GM21723 (cell line): ENCODE measurements around the gene MYO15B.

ENCODE experiments used
- ATAC-seq: cut with Tn5 transposase; IDR thresholded peaks from one replicate; pipeline ENCODE4 v1.9.1; 2021; ENCODE audit warnings: mild to moderate bottlenecking, moderate library complexity; ENCODE audit not compliant: unreplicated experiment

MYO15B gene

DNA sequence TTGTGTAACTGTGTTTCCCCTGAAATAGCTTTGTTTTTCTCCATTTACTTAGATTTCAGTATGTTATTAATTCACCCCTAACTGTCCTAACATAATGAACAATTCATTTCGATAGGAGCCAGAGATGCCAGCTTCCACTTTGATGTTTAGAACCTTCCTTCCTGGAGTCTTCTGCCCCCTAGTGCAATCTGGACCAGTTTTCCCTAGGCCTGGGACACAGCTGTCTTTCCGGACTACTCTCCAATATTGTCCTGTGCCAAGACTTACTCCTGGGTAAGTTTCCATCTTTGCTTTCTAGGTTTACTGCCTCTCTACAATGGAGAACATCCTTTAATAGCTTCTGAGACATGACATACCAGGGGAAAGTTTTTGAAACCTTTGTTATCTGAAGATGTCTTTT, 66.6 kb downstream of the MYO15B start:
- no peak for ATAC-seq

DNA sequence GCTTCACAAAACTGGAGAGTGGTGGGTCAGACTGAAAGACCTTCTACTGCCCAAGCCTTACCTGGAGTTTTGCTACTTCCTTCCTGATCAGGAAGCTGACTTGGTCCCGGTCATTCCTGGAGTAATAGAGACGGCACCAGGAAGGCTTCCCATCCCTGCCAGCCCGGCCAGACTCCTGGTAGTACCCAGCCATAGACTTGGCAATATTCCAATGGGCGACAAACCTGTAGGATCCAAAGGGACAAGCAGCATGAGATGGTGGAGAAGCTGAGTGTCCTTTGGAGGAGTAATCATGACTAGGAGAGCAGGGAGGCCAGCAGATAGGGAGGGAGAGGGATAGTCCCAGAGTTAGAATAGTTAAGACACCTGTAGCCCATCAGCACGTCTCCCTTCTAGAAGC, 70.6 kb downstream of the MYO15B start:
- no peak for ATAC-seq

DNA sequence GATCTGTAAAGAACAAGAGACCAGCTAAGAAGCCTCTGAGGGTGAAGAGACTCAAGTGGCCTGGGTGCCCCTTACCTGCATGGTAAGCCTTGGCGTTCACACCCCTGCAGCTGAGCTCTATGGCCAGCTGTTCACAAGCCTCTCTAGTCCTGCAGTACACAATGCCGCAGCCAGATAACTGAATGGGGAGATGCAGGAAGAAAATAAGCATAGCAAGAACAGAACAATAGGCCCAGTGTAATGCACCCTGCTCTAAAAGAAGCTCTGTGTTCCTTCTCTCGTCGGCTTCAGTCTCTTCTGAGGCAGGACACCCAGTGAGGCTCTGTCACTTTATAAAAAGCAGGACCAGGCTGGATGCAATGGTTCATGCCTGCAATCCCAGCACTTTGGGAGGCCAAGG, 73.9 kb downstream of the MYO15B start:
- ATAC-seq: no peak

DNA sequence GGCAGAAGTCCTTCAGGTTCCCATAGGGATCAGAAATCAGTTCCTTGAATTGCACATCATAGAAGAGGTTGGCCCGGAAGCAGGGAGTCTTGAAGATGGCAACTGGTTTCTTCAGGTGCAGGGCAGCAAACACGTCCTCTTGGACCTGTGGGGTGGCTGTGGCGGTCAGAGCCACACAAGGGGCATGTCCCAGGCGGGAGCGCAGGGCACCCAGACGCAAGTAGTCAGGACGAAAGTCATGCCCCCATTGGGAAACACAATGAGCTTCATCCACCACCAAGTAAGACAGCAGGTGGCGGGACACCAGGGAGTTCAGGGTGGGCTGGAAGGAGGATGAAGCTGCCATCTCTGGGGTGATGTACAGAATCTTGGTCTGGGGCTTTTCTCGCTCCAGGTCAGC, 74.9 kb downstream of the MYO15B start:
- no peak for ATAC-seq

DNA sequence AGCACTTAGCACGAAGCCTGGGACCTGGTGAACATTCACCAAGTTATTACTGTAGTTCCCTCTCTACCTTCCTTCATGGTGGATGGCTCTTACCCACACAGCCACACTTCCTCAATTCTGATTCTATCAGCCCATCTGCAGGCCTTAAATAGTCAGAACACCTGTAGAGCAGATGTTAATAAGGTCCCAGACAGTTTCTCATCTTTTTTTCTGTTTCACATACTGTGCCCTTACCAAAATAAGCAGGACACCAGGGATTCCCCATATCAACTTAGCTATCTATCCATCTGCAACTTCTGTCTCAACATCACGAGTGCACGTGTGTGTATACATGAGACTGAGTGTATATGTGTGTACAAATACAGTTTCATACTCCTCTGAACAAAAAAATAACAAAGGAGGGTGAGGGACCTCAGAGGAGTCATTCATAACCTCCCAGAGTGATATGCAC, 76.5 kb downstream of the MYO15B start:
- ATAC-seq: peak; percentile 71

DNA sequence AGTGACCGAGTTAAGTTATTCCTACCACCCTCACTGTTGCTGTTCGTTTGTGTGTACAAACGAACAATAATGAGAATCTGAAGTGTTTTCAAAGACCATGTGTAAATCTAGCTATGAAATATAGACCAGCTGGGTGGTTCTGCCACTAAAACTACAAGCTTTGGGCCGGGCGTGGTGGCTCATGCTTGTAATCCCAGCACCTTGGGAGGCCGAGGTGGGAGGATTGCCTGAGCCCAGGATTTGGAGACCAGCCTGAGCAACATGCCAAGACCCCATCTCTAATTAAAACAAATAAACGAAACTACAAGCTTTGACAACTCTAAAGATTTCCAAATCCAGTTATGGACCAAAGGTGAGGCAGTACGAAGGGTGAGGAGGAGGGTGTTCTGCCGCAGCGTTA, 78.4 kb downstream of the MYO15B start:
- no peak for ATAC-seq

DNA sequence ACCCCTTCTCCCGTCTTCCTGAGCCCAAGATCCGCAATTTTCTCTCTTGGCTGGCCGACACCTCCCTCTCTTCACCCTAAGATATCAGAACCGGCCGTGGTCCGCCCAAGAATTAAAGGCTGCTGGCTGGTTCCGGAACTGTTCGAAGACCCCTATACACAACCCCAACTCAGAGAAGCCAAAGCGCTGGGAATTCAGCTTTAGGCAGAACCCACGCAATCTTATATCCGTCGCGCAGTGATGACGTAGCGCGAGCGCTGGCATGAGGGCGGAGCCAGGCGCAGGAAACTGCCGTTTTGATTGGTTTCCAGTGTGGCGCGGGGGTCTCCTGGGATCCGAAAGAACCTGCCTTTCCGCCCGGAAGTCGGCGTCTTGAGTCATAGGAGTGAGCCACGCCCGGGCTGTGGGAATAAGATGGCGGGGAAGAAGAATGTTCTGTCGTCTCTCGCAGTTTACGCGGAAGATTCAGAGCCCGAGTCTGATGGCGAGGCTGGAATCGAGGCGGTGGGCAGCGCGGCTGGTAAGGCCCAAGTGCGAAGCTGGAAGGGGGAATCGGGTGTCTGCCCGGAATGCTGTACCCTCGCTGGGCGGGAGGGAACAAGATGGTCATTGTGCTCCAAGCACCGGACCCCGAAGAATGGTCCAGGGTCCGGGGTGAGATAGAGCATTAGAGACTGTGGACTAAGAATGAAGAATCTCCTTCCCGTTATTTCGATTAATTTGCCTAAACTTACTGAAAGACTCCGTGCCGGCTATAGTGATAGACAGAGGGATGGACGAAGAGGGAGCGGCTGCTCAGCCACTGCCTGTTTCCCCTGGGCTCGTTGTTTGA, 79.6 kb downstream of the MYO15B start, which contains the start of the genes RECQL5 and SAP30BP:
Gene RECQL5 (minus strand): TSS at position 196 of the 832 bp plus-strand sequence. CDS start 597 bp downstream, outside the sequence.
Gene SAP30BP (plus strand): TSS at position 380 of the 832 bp plus-strand sequence. CDS start 35 bp downstream, at position 415.
- peak; percentile 70 for ATAC-seq

DNA sequence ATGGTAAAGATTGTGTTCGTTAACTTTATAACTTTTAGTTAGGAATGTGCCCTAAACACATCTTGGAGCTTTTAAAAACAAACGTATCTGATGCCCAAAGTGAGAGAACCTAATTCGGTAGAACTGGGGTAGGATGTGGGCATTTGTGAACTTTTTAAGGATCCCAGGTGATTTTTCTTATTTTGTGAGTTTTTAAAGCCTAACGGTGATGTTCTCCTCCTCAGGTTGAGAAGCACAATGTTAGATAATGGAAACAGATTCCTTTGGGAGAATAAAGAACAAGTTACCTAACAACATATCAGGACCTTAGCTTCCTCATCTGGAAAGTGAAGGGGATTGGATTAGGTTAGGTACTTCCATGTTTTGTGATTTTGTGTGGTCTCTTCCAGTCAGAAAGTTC, 80.2 kb downstream of the MYO15B start:
- ATAC-seq: no peak

DNA sequence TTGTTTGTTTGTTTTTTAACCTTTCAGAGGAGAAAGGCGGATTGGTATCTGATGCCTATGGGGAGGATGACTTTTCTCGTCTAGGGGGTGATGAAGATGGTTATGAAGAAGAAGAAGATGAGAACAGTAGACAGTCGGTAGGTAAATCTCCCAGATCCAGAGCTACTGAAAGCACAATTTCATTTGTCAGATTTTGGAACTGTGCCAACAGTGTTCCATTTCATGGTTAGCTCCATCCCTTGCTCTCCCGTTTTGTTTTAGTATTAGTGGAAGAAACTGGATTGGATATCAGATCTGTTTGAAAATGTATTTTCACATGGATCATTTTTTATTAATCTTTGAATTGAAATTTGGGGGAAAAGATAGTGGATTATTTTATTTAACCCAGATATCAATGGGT, 80.9 kb downstream of the MYO15B start:
- no peak for ATAC-seq

DNA sequence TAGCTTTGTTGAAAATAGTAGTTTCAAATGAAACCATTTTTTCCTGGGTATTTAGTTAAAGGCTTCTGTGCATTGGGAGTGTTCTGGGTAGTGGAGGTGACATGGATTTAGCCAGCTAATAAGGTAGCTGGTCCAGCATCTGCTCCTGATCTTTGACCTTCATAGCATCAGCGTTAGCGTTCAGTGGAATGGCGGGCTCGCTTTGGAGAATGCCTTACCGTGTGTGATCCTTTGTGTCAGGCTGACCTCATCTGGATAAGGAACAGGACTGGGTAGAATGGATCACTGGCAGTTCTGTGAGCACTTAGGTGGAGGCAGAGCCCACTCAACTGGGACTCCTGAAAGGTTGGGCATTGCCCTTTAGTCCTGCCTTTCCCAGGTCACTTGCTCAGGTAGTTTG, 83.3 kb downstream of the MYO15B start:
- ATAC-seq: no peak

DNA sequence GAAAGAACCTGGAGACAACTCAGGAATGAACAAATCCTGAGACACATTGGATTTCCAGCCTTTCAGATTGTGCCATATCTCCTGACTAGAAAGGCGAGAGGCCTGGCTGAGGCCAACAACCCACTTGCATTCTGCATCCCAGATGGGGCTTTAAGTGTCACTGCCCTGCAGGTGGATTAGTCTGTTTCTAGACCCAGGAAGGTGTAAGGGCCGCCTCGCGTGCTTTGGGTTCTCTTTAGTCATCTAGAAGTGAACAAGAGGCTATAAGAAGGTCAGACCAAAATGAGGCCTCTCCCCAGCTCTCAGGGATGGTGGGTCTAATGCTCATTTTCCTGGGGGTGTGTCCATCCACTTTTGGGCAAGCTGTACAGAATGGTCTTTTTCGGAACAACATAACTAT, 84.4 kb downstream of the MYO15B start:
- ATAC-seq: no peak

DNA sequence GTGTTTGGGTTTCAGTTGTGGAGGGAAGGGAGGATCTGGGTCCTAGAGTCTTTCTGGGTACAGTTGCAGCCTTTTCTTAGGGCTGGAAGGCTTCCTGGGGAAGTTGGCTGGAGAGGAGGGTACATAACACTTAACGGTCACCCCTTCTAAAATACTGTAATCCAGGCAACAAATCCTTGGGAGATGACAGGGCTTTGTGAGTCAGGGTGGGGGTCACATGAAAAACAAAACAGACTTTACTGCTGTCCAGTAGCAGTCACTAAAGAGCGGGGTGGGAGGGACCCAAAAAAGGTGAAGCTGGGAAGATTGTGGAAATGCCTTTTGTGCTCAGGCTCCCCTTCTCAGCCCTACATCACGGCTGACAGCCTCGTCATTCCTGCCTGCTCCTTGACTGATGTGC, 85.9 kb downstream of the MYO15B start:
- ATAC-seq: no peak
